ENCODE results near the gene ZBTB14. TPM values are rescaled to one million over a fixed set of nuclear protein-coding genes. Genes with fewer than 3 reads are reported as not detected.

ZBTB14 gene
- total RNA-seq, 4 donors from 2014 or later: 5.9 to 9.5 (median 6.6) TPM

DNA sequence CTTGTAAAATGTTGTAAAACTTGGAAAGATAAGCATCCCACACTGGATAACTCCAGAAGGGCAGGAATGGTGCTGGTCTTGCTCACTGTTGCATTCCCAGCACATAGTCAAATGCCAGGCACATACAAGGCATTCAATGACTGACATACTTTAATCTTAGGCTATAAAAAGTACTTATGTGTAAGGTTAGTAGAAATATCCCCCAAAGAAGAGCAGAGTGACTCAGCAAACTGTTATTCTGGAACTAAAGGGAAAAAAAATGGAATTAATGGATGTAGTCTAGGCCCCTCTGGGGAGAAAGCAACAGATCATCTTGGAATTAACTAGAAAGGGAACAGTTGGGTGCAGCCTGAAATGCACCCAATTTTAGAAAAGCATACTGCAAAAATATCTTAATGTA, 9.0 kb downstream of the ZBTB14 start:
- H3K27me3 ChIP-seq: no peaks in the 10 kb centered on the region
- TF ChIP-seq POLR2A (IDR thresholded peaks at IDR 0.05): no peak
- TF ChIP-seq, protein P1, sequence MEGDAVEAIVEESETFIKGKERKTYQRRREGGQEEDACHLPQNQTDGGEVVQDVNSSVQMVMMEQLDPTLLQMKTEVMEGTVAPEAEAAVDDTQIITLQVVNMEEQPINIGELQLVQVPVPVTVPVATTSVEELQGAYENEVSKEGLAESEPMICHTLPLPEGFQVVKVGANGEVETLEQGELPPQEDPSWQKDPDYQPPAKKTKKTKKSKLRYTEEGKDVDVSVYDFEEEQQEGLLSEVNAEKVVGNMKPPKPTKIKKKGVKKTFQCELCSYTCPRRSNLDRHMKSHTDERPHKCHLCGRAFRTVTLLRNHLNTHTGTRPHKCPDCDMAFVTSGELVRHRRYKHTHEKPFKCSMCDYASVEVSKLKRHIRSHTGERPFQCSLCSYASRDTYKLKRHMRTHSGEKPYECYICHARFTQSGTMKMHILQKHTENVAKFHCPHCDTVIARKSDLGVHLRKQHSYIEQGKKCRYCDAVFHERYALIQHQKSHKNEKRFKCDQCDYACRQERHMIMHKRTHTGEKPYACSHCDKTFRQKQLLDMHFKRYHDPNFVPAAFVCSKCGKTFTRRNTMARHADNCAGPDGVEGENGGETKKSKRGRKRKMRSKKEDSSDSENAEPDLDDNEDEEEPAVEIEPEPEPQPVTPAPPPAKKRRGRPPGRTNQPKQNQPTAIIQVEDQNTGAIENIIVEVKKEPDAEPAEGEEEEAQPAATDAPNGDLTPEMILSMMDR (IDR thresholded peaks at IDR 0.05 in 4 of 5, conservative IDR thresholded peaks at IDR 0.05 in 1 of 5): no peak
- no peaks in the 10 kb centered on the region for H3K9me3 ChIP-seq
- H3K4me3 ChIP-seq: no peak overlapping the region
- DNase-seq: no peak
- intact Hi-C loops (cut with DNase I; ENCODE audit: low total_unique reads) (no loop called here), in situ Hi-C loops (cut with MboI; ENCODE audit: low sequenced_read_pairs in 4 of 4) (loop anchor here in 1 of 4 donors (5.0 kb wide), 1 partner anchor 49 kb away; no protein-coding TSS in a partner anchor)
- no peak overlapping the region for H3K27ac ChIP-seq
- no peak for ATAC-seq
- peaks cover 0 to 21% of the 10 kb centered on the region in 2 donors for H3K36me3 ChIP-seq
- H3K4me1 ChIP-seq: peaks cover 5 to 9% of the 10 kb centered on the region in 2 donors

DNA sequence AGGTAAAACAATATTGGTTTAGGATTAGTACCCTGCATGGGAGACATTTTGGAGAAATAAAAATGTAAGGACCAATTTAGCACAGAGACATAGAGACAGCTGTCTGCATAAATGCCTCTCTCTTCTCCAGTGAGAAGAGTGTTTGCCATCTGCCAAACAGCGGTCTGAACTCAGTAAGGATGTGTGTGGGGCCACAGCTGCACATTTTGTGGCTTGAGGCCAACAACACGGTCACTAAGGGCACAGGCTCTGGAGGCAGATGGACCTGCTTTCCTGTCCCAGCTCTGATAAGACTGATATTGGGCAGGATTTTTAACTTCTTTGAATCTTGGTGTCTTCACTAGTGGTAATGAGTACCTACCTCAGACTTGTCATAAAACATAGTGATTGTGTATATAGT, 10.2 kb downstream of the ZBTB14 start:
- ATAC-seq: no peak
- in situ Hi-C loops (cut with MboI; ENCODE audit: low sequenced_read_pairs in 4 of 4): loop anchor here in 1 of 4 donors (5.0 kb wide), 1 partner anchor 48 kb away; no protein-coding TSS in a partner anchor

GRCh38 chr18:5284808-5285207, 10.7 kb downstream of the ZBTB14 start:
- TF ChIP-seq POLR2A (IDR thresholded peaks at IDR 0.05): no peak
- TF ChIP-seq, protein P1 (IDR thresholded peaks at IDR 0.05 in 4 of 5, conservative IDR thresholded peaks at IDR 0.05 in 1 of 5): no peak
- no peak for DNase-seq
- Histone ChIP-seq H3K4me3 (no peak overlapping the region), H3K27ac (no peak overlapping the region), H3K4me1 (peaks cover 5 to 9% of the 10 kb centered on the region in 2 donors), H3K27me3 (no peaks in the 10 kb centered on the region), H3K36me3 (peaks cover 0 to 3% of the 10 kb centered on the region in 2 donors), H3K9me3 (no peaks in the 10 kb centered on the region)
- intact Hi-C loops (cut with DNase I; ENCODE audit: low total_unique reads): no loop called here
- in situ Hi-C loops (cut with MboI; ENCODE audit: low sequenced_read_pairs in 4 of 4): loop anchor here in 1 of 4 donors (5.0 kb wide), 1 partner anchor 48 kb away; no protein-coding TSS in a partner anchor
- no peak for ATAC-seq

More for the DNA sequence above, 10.2 kb downstream of the ZBTB14 start:
- H3K27me3 ChIP-seq: no peaks in the 10 kb centered on the region
- H3K9me3 ChIP-seq: no peaks in the 10 kb centered on the region
- DNase-seq: no peak
- H3K27ac ChIP-seq: no peak overlapping the region
- no peak overlapping the region for H3K4me3 ChIP-seq
- H3K4me1 ChIP-seq: peaks cover 5 to 9% of the 10 kb centered on the region in 2 donors
- intact Hi-C loops (cut with DNase I; ENCODE audit: low total_unique reads): no loop called here
- TF ChIP-seq, protein P1 (IDR thresholded peaks at IDR 0.05 in 4 of 5, conservative IDR thresholded peaks at IDR 0.05 in 1 of 5): no peak
- TF ChIP-seq POLR2A (IDR thresholded peaks at IDR 0.05): no peak
- H3K36me3 ChIP-seq: peaks cover 0 to 9% of the 10 kb centered on the region in 2 donors

- H3K4me3 ChIP-seq: no peak overlapping the region
- intact Hi-C loops (cut with DNase I; ENCODE audit: low total_unique reads): no loop called here
- H3K36me3 ChIP-seq: no peaks in the 10 kb centered on the region
- no peak overlapping the region for H3K27ac ChIP-seq
- TF ChIP-seq POLR2A (IDR thresholded peaks at IDR 0.05): no peak
- TF ChIP-seq, protein P1 (IDR thresholded peaks at IDR 0.05 in 4 of 5, conservative IDR thresholded peaks at IDR 0.05 in 1 of 5): no peak
- peaks cover 5 to 9% of the 10 kb centered on the region in 2 donors for H3K4me1 ChIP-seq
- DNase-seq (no peak), ATAC-seq (no peak)
- in situ Hi-C loops (cut with MboI; ENCODE audit: low sequenced_read_pairs in 4 of 4): no loop called here
- no peaks in the 10 kb centered on the region for H3K27me3 ChIP-seq
- H3K9me3 ChIP-seq: no peaks in the 10 kb centered on the region
Measured at GRCh38 chr18:5282770-5283169, 12.8 kb downstream of the ZBTB14 start.

- Histone ChIP-seq H3K36me3 (no peaks in the 10 kb centered on the region), H3K27me3 (no peaks in the 10 kb centered on the region), H3K27ac (no peak overlapping the region), H3K4me1 (no peaks in the 10 kb centered on the region), H3K9me3 (no peaks in the 10 kb centered on the region), H3K4me3 (no peak overlapping the region)
- no peak for DNase-seq
- no peak for ATAC-seq
- in situ Hi-C loops (cut with MboI; ENCODE audit: low sequenced_read_pairs in 4 of 4): no loop called here
- intact Hi-C loops (cut with DNase I; ENCODE audit: low total_unique reads): no loop called here
- TF ChIP-seq POLR2A (IDR thresholded peaks at IDR 0.05): no peak
- TF ChIP-seq, protein P1 (IDR thresholded peaks at IDR 0.05 in 4 of 5, conservative IDR thresholded peaks at IDR 0.05 in 1 of 5): no peak
Measured at GRCh38 chr18:5276947-5277346, 18.6 kb downstream of the ZBTB14 start.
